SK-N-SH (cell line): ENCODE results near the gene SCYGR5. TPM values are rescaled to one million over a fixed set of nuclear protein-coding genes. Genes with fewer than 3 reads are reported as not detected.

Source experiments
- CTCF ChIA-PET: fragments of 300-600, 350-600 bp; formaldehyde crosslinking; extraction: SDS; loops from one replicate; lab custom pipeline; 2021; lab: Yijun Ruan, JAX
- POLR2A ChIA-PET: fragments of 350-600 bp; sonication (Branson Sonifier 250); formaldehyde crosslinking; extraction: SDS; loops from one replicate; lab custom pipeline; 2020; ENCODE audit warnings: antibody characterized with exemption, inconsistent platforms; lab: Yijun Ruan, JAX
- DNase-seq: peaks from one replicate; pipeline ENCODE4 v3.0.0; 2012
- H2AFZ ChIP-seq: fragments of 200-600 bp; sonication (generic); 2 replicates; pipeline ENCODE4 v1.8.1; 2016; ENCODE audit warnings: antibody characterized with exemption, mild to moderate bottlenecking, low read depth
- H3F3A ChIP-seq: fragments of 200-600 bp; sonication (generic); replicated peaks from 2 replicates; pipeline ENCODE3; 2016; ENCODE audit warnings: antibody characterized with exemption, mild to moderate bottlenecking; ENCODE audit not compliant: insufficient read depth
- H3K27ac ChIP-seq, 2 experiments: fragments of 200-500 bp in 1 of 2; fragments of 200-600 bp in 1 of 2; sonication (Bioruptor generic) in 1 of 2; sonication (generic), shearing (Covaris generic) in 1 of 2; 2 replicates each; pipeline versions ENCODE4 v1.5.1 to v1.6.1; 2014 to 2016; ENCODE audit warnings: low read depth in 2 of 2, inconsistent platforms in 1 of 2, low read length in 1 of 2, mild to moderate bottlenecking in 1 of 2, mixed read lengths in 1 of 2
- H3K27me3 ChIP-seq: fragments of 200-600 bp; sonication (generic), shearing (Covaris generic); 2 replicates; pipeline ENCODE4 v1.6.1; 2016; ENCODE audit warnings: mixed run types; ENCODE audit not compliant: insufficient read depth
- H3K36me3 ChIP-seq, 2 experiments: fragments of 200-500 bp in 1 of 2; fragments of 200-600 bp in 1 of 2; sonication (Bioruptor generic) in 1 of 2; sonication (generic) in 1 of 2; replicated peaks in 1 of 2; 2 replicates each; pipeline versions ENCODE3 to v1.5.1; 2014 to 2016; ENCODE audit warnings: low read length in 1 of 2, mild to moderate bottlenecking in 1 of 2; ENCODE audit not compliant: insufficient read depth in 2 of 2, control insufficient read depth in 1 of 2
- H3K4me1 ChIP-seq, 2 experiments: fragments of 200-500 bp in 1 of 2; fragments of 200-600 bp in 1 of 2; sonication (Bioruptor generic) in 1 of 2; sonication (generic), shearing (Covaris generic) in 1 of 2; 2 replicates each; pipeline versions ENCODE4 v1.5.1 to v1.6.1; 2014 to 2016; ENCODE audit warnings: low read depth in 1 of 2, low read length in 1 of 2, mixed run types in 1 of 2; ENCODE audit not compliant: insufficient read depth in 2 of 2, control insufficient read depth in 1 of 2
- H3K4me2 ChIP-seq: fragments of 200-600 bp; sonication (generic), shearing (Covaris generic); 2 replicates; pipeline ENCODE4 v1.6.1; 2017; ENCODE audit warnings: mixed run types
- H3K4me3 ChIP-seq, 2 experiments: fragments of 200-500 bp in 1 of 2; fragments of 200-600 bp in 1 of 2; sonication (Bioruptor generic) in 1 of 2; sonication (generic), shearing (Covaris generic) in 1 of 2; 2 replicates each; pipeline versions ENCODE4 v1.5.1 to v1.8.1; 2014 to 2016; ENCODE audit warnings: low read depth in 2 of 2, inconsistent platforms in 1 of 2, low read length in 1 of 2, mild to moderate bottlenecking in 1 of 2, mixed read lengths in 1 of 2, moderate library complexity in 1 of 2
- H3K79me2 ChIP-seq: fragments of 200-600 bp; sonication (generic); 2 replicates; pipeline ENCODE4 v1.8.1; 2017; ENCODE audit warnings: mild to moderate bottlenecking; ENCODE audit not compliant: insufficient read depth
- H3K9ac ChIP-seq: fragments of 200-600 bp; sonication (generic); 2 replicates; pipeline ENCODE4 v1.6.1; 2017; ENCODE audit warnings: mixed run types
- H3K9me2 ChIP-seq: fragments of 200-600 bp; sonication (generic); 2 replicates; pipeline ENCODE4 v1.6.1; 2017; ENCODE audit warnings: mixed run types
- H3K9me3 ChIP-seq: fragments of 200-600 bp; sonication (generic); 2 replicates; pipeline ENCODE4 v1.6.1; 2017; ENCODE audit warnings: mixed run types, mild to moderate bottlenecking, moderate library complexity
- H4K20me1 ChIP-seq: fragments of 200-600 bp; sonication (generic); 2 replicates; pipeline ENCODE4 v1.6.1; 2017; ENCODE audit warnings: mild to moderate bottlenecking, mixed run types; ENCODE audit not compliant: insufficient read depth
- CHD2 ChIP-seq: fragments of 150-350 bp; IDR thresholded peaks from 2 replicates; pipeline ENCODE4 v1.6.1; 2018; ENCODE audit warnings: low read length; ENCODE audit not compliant: partially characterized antibody
- ELF1 ChIP-seq: IDR thresholded peaks from 2 replicates; pipeline ENCODE4 v1.4.0; 2012
- EZH2phosphoT487 ChIP-seq: fragments of 200-600 bp; sonication (generic); IDR thresholded peaks from 2 replicates; pipeline ENCODE4 v1.6.1; 2017; ENCODE audit warnings: low read depth, mixed run types, mild to moderate bottlenecking, antibody characterized with exemption, moderate library complexity, borderline replicate concordance
- FOXJ3 ChIP-seq: sonication (generic); formaldehyde crosslinking; IDR thresholded peaks from 2 replicates; pipeline ENCODE4 v1.5.1; 2020; ENCODE audit warnings: mild to moderate bottlenecking, missing genetic modification reagents
- GABPA ChIP-seq: IDR thresholded peaks from 2 replicates; pipeline ENCODE4 v1.4.0; 2012; ENCODE audit warnings: low read depth, mild to moderate bottlenecking
- MAX ChIP-seq: IDR thresholded peaks from 2 replicates; pipeline ENCODE4 v1.4.0; 2012; ENCODE audit warnings: low read depth
- MXI1 ChIP-seq: IDR thresholded peaks from 2 replicates; pipeline ENCODE4 v1.6.1; 2012; ENCODE audit warnings: mild to moderate bottlenecking, low read depth, low read length, improper control_type of control experiment
- NRF1 ChIP-seq: IDR thresholded peaks from 2 replicates; pipeline ENCODE4 v1.6.1; 2012; ENCODE audit warnings: low read depth, mild to moderate bottlenecking, low read length
- RAD21 ChIP-seq: IDR thresholded peaks from 2 replicates; pipeline ENCODE4 v1.6.1; 2012; ENCODE audit warnings: mild to moderate bottlenecking, low read length
- RFX5 ChIP-seq: IDR thresholded peaks from 2 replicates; pipeline ENCODE4 v1.6.1; 2012; ENCODE audit warnings: mild to moderate bottlenecking, improper control_type of control experiment, low read length
- RXRA ChIP-seq: IDR thresholded peaks from 2 replicates; pipeline ENCODE4 v1.4.0; 2012; ENCODE audit warnings: low read depth, mild to moderate bottlenecking, borderline replicate concordance
- TAF1 ChIP-seq: IDR thresholded peaks from 2 replicates; pipeline ENCODE4 v1.6.1; 2012; ENCODE audit warnings: low read depth, mild to moderate bottlenecking, low read length, moderate library complexity, borderline replicate concordance
- USF1 ChIP-seq: IDR thresholded peaks from 2 replicates; pipeline ENCODE4 v1.4.0; 2012; ENCODE audit warnings: low read depth, borderline replicate concordance
- WGBS: methylation state at CpG from one replicate; pipeline ENCODE4 v1.1.6; 2017; ENCODE audit warnings: low lambda C conversion rate; 5-methylcytosine and 5-hydroxymethylcytosine counted together
- polyA plus RNA-seq, 3 experiments: library from polyadenylated mRNA; depleted of rRNA; stranded (reverse); fragments of >200 nt; gene quantifications; 2 replicates each; pipeline ENCODE4 v1.2.3, GENCODE V29; 2012
- TF ChIP-seq, protein P1 (sequence below): IDR thresholded peaks from 2 replicates; pipeline ENCODE4 v1.6.1; 2012; ENCODE audit warnings: mild to moderate bottlenecking, low read depth, low read length, moderate library complexity
- TF ChIP-seq, protein P2 (sequence below): fragments of 150-350 bp; IDR thresholded peaks from 2 replicates; pipeline ENCODE4 v1.6.1; 2017; ENCODE audit warnings: antibody characterized with exemption, low read length, low read depth, borderline replicate concordance

The SCYGR5 gene
- polyA plus RNA-seq, 1 of the 3 experiments (the other 2 are of a cell fraction), result not detected

GRCh38 chr2:227654426-227654825 is 12.2 kb upstream of the SCYGR5 start:
- Histone ChIP-seq H3K27me3 (no peaks in the 10 kb centered on the region), H3K4me2 (no peak overlapping the region), H3K9ac (no peak overlapping the region)
- POLR2A ChIA-PET, result no interaction called here
- no peak for TF ChIP-seq EZH2phosphoT487
- TF ChIP-seq, protein P1, sequence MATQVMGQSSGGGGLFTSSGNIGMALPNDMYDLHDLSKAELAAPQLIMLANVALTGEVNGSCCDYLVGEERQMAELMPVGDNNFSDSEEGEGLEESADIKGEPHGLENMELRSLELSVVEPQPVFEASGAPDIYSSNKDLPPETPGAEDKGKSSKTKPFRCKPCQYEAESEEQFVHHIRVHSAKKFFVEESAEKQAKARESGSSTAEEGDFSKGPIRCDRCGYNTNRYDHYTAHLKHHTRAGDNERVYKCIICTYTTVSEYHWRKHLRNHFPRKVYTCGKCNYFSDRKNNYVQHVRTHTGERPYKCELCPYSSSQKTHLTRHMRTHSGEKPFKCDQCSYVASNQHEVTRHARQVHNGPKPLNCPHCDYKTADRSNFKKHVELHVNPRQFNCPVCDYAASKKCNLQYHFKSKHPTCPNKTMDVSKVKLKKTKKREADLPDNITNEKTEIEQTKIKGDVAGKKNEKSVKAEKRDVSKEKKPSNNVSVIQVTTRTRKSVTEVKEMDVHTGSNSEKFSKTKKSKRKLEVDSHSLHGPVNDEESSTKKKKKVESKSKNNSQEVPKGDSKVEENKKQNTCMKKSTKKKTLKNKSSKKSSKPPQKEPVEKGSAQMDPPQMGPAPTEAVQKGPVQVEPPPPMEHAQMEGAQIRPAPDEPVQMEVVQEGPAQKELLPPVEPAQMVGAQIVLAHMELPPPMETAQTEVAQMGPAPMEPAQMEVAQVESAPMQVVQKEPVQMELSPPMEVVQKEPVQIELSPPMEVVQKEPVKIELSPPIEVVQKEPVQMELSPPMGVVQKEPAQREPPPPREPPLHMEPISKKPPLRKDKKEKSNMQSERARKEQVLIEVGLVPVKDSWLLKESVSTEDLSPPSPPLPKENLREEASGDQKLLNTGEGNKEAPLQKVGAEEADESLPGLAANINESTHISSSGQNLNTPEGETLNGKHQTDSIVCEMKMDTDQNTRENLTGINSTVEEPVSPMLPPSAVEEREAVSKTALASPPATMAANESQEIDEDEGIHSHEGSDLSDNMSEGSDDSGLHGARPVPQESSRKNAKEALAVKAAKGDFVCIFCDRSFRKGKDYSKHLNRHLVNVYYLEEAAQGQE, result no peak
- no peak for TF ChIP-seq FOXJ3 (CRISPR knock-in tag)
- TF ChIP-seq RFX5, result no peak
- TF ChIP-seq ELF1, result no peak
- no peak for TF ChIP-seq TAF1
- no peak for TF ChIP-seq RAD21
- no peak for TF ChIP-seq RXRA
- TF ChIP-seq GABPA, result no peak
- no peak for TF ChIP-seq USF1
- TF ChIP-seq MXI1, result no peak
- TF ChIP-seq CHD2, result no peak
- TF ChIP-seq MAX, result no peak
- no peak for TF ChIP-seq NRF1
- TF ChIP-seq, protein P2, sequence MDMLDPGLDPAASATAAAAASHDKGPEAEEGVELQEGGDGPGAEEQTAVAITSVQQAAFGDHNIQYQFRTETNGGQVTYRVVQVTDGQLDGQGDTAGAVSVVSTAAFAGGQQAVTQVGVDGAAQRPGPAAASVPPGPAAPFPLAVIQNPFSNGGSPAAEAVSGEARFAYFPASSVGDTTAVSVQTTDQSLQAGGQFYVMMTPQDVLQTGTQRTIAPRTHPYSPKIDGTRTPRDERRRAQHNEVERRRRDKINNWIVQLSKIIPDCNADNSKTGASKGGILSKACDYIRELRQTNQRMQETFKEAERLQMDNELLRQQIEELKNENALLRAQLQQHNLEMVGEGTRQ, result no peak
- TF ChIP-seq, all 33 proteins: peak for 0
- Histone ChIP-seq H3K27ac (no peak overlapping the region), H3K9me3 (no peaks in the 10 kb centered on the region), H4K20me1 (no peaks in the 10 kb centered on the region), H3K4me3 (no peak overlapping the region), H3K4me1 (no peaks in the 10 kb centered on the region), H2AFZ (no peak overlapping the region), H3K79me2 (no peaks in the 10 kb centered on the region), H3F3A (no peaks in the 10 kb centered on the region), H3K9me2 (no peaks in the 10 kb centered on the region), H3K36me3 (no peaks in the 10 kb centered on the region)
- CTCF ChIA-PET, result interaction anchor here (1.5 kb wide), 1 partner anchor 175 kb away, joined by 4 read pairs; no protein-coding TSS in a partner anchor
- DNase-seq, result no peak
- 45% methylated on average over 1 of the region's 1 CpG for WGBS
